ENCODE measurements around the gene INPP5J. TPM values are rescaled to one million over a fixed set of nuclear protein-coding genes. Genes with fewer than 3 reads are reported as not detected.

The INPP5J gene
- total RNA-seq, 1 experiment from 2014 or later: 4.6 TPM

DNA sequence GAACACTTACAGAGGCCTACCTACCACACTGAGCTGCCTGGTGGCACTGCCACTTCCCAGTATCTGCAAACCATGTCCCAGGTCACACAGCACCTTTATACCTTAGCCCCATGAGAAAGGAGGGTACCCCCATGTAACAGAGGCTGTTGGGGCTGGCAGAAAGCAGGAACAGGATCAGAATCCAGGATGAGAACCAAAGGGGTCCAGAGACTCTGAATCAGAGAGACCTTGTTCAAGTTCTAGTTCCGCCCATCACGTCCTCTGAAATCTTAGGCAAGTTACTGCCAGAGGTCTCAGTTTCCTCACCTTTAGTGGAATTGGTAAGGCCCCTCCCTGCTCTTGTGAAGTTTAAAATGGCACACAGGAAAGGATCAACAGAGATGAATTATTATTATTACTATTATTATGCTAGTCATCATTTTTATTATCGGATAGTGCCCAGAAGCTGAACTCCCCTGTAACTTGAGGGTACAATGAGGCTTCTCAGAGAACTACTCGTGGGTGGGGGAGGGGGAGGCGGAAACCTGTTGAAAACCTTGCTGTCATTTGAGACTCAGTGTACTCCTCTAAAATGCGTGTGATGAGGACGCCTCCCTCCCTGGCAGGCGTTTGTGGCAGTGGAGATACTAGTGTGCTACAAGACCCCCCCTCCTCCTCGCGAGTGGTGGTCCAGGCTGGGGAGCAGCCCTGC is 24.7 kb upstream of the INPP5J start:
- Histone ChIP-seq H3K4me3 (ENCODE audit: low read depth, low read length, poor library complexity, severe bottlenecking) (no peak overlapping the region), H3K4me1 (ENCODE audit: insufficient read depth, low read length, poor library complexity, severe bottlenecking) (no peaks in the 10 kb centered on the region), H3K36me3 (ENCODE audit: insufficient read depth, low read length, poor library complexity, severe bottlenecking) (peaks cover 3% of the 10 kb centered on the region), H3K27ac (ENCODE audit: low read depth, low read length, poor library complexity, severe bottlenecking) (no peak overlapping the region), H3K9me3 (ENCODE audit: low read depth, low read length, poor library complexity, severe bottlenecking) (no peaks in the 10 kb centered on the region), H3K27me3 (replicated peaks; ENCODE audit: insufficient read depth, low read depth, low read length, poor library complexity) (no peaks in the 10 kb centered on the region)
- no peak for DNase-seq (ENCODE audit: low spot score)
- BruUV-seq (replicated peaks): no TSS peak
- CTCF ChIA-PET: no interaction called here
- TF ChIP-seq EZH2 (IDR thresholded peaks at IDR 0.05; ENCODE audit: borderline replicate concordance, low read depth, low read length, poor library complexity, severe bottlenecking): no peak
- TF ChIP-seq, protein P1, sequence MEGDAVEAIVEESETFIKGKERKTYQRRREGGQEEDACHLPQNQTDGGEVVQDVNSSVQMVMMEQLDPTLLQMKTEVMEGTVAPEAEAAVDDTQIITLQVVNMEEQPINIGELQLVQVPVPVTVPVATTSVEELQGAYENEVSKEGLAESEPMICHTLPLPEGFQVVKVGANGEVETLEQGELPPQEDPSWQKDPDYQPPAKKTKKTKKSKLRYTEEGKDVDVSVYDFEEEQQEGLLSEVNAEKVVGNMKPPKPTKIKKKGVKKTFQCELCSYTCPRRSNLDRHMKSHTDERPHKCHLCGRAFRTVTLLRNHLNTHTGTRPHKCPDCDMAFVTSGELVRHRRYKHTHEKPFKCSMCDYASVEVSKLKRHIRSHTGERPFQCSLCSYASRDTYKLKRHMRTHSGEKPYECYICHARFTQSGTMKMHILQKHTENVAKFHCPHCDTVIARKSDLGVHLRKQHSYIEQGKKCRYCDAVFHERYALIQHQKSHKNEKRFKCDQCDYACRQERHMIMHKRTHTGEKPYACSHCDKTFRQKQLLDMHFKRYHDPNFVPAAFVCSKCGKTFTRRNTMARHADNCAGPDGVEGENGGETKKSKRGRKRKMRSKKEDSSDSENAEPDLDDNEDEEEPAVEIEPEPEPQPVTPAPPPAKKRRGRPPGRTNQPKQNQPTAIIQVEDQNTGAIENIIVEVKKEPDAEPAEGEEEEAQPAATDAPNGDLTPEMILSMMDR (conservative IDR thresholded peaks at IDR 0.05; ENCODE audit: low read depth, low read length): no peak
- POLR2A ChIA-PET (ENCODE audit: low non-redundant PET): no interaction called here
- intact Hi-C loops (cut with micrococcal nuclease; ENCODE audit: unreplicated experiment): no loop called here

DNA sequence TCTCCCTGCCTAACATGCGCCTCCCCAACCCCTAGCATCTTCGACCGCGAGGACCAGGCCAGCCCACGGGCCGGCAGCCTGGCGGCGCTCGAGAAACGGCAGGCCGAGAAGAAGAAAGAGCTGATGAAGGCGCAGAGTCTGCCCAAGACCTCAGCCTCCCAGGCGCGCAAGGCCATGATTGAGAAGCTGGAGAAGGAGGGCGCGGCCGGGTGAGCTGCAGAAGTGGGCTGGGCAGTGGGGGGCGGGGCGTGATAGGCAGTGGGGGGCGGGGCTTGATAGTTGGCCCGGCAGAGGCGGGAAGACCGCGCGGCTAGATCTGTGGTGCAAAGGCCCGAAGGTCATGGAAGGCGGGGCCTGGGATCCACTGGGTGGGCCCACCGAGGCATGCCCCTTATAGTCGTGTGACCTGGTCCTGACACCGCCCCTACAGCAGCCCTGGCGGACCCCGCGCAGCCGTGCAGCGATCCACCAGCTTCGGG is 24.1 kb upstream of the INPP5J start:
- BruUV-seq (replicated peaks): no TSS peak
- no peak for DNase-seq (ENCODE audit: low spot score)
- intact Hi-C loops (cut with micrococcal nuclease; ENCODE audit: unreplicated experiment): no loop called here
- Histone ChIP-seq H3K9me3 (ENCODE audit: low read depth, low read length, poor library complexity, severe bottlenecking) (no peaks in the 10 kb centered on the region), H3K36me3 (ENCODE audit: insufficient read depth, low read length, poor library complexity, severe bottlenecking) (peaks cover 3% of the 10 kb centered on the region), H3K4me1 (ENCODE audit: insufficient read depth, low read length, poor library complexity, severe bottlenecking) (no peaks in the 10 kb centered on the region), H3K27ac (ENCODE audit: low read depth, low read length, poor library complexity, severe bottlenecking) (no peak overlapping the region), H3K4me3 (ENCODE audit: low read depth, low read length, poor library complexity, severe bottlenecking) (no peak overlapping the region), H3K27me3 (replicated peaks; ENCODE audit: insufficient read depth, low read depth, low read length, poor library complexity) (no peaks in the 10 kb centered on the region)
- CTCF ChIA-PET: no interaction called here
- POLR2A ChIA-PET (ENCODE audit: low non-redundant PET): no interaction called here
- TF ChIP-seq, protein P1 (conservative IDR thresholded peaks at IDR 0.05; ENCODE audit: low read depth, low read length): no peak
- no peak for TF ChIP-seq EZH2 (IDR thresholded peaks at IDR 0.05; ENCODE audit: borderline replicate concordance, low read depth, low read length, poor library complexity, severe bottlenecking)

GRCh38 chr22:31099386-31099785 is 23.4 kb upstream of the INPP5J start:
- no peaks in the 10 kb centered on the region for H3K9me3 ChIP-seq (ENCODE audit: low read depth, low read length, poor library complexity, severe bottlenecking)
- CTCF ChIA-PET: no interaction called here

More at GRCh38 chr22:31099386-31099785, 23.4 kb upstream of the INPP5J start:
- peaks cover 3% of the 10 kb centered on the region for H3K36me3 ChIP-seq (ENCODE audit: insufficient read depth, low read length, poor library complexity, severe bottlenecking)
- no peak for DNase-seq (ENCODE audit: low spot score)
- H3K4me1 ChIP-seq (ENCODE audit: insufficient read depth, low read length, poor library complexity, severe bottlenecking): no peaks in the 10 kb centered on the region
- BruUV-seq (replicated peaks): no TSS peak
- no peak for TF ChIP-seq EZH2 (IDR thresholded peaks at IDR 0.05; ENCODE audit: borderline replicate concordance, low read depth, low read length, poor library complexity, severe bottlenecking)
- TF ChIP-seq, protein P1 (conservative IDR thresholded peaks at IDR 0.05; ENCODE audit: low read depth, low read length): no peak
- no peaks in the 10 kb centered on the region for H3K27me3 ChIP-seq (replicated peaks; ENCODE audit: insufficient read depth, low read depth, low read length, poor library complexity)
- intact Hi-C loops (cut with micrococcal nuclease; ENCODE audit: unreplicated experiment): no loop called here
- no peak overlapping the region for H3K27ac ChIP-seq (ENCODE audit: low read depth, low read length, poor library complexity, severe bottlenecking)
- no peak overlapping the region for H3K4me3 ChIP-seq (ENCODE audit: low read depth, low read length, poor library complexity, severe bottlenecking)
- POLR2A ChIA-PET (ENCODE audit: low non-redundant PET): no interaction called here

Data from A673 (cell line).